Caco-2 (cell line): ENCODE measurements around the gene TAF8. TPM values are rescaled to one million over a fixed set of nuclear protein-coding genes. Genes with fewer than 3 reads are reported as not detected.

Experiments
- BruUV-seq: library from RNA; stranded (reverse); fragments of 400-500 nt; replicated peaks from 2 replicates; lab custom pipeline; 2021; lab: Mats Ljungman, UMichigan
- CTCF ChIA-PET: fragments of 300-600 bp; sonication (Branson Sonifier 250); formaldehyde crosslinking; loops from one replicate; lab custom pipeline; 2022; ENCODE audit warnings: antibody characterized with exemption; lab: Charles Lee
- POLR2A ChIA-PET: fragments of 300-600 bp; sonication (Branson Sonifier 250); formaldehyde crosslinking; loops from one replicate; lab custom pipeline; 2022; ENCODE audit warnings: antibody characterized with exemption; lab: Charles Lee
- DNase-seq, 2 experiments: peaks; one replicate each; pipeline versions ENCODE4 v3.0.0 to v3.0.0-alpha.2; 2020 to 2022
- H3K27me3 ChIP-seq: replicated peaks from 2 replicates; pipeline ENCODE4 v1.6.0; 2011; ENCODE audit warnings: low read length; ENCODE audit not compliant: control insufficient read depth, insufficient read depth
- H3K36me3 ChIP-seq: 2 replicates; pipeline ENCODE4 v1.5.1; 2011; ENCODE audit warnings: low read length; ENCODE audit not compliant: control insufficient read depth, insufficient read depth
- H3K4me1 ChIP-seq: fragments of 250-450 bp; sonication (Bioruptor Pico); 2 replicates; pipeline ENCODE4 v1.5.1; 2020; ENCODE audit warnings: mild to moderate bottlenecking
- H3K4me3 ChIP-seq: 2 replicates; pipeline ENCODE4 v1.5.1; 2011; ENCODE audit warnings: low read depth, mild to moderate bottlenecking, control low read depth, low read length
- H3K9me3 ChIP-seq: fragments of 250-450 bp; sonication (Bioruptor Pico); 2 replicates; pipeline ENCODE4 v1.5.1; 2020; ENCODE audit warnings: mild to moderate bottlenecking, moderate library complexity
- H3K27ac Mint-ChIP-seq: one replicate; pipeline ENCODE4 v1.8.0; 2022; ENCODE audit warnings: mixed read lengths; ENCODE audit not compliant: unreplicated experiment
- H3K27me3 Mint-ChIP-seq: one replicate; pipeline ENCODE4 v1.8.0; 2022; ENCODE audit warnings: mixed read lengths; ENCODE audit not compliant: insufficient read depth, unreplicated experiment
- H3K36me3 Mint-ChIP-seq: one replicate; pipeline ENCODE4 v1.8.0; 2022; ENCODE audit warnings: mild to moderate bottlenecking, mixed read lengths; ENCODE audit not compliant: insufficient read depth, unreplicated experiment
- H3K4me1 Mint-ChIP-seq: one replicate; pipeline ENCODE4 v1.8.0; 2022; ENCODE audit warnings: low read depth, mixed read lengths; ENCODE audit not compliant: unreplicated experiment
- H3K4me3 Mint-ChIP-seq: one replicate; pipeline ENCODE4 v1.8.0; 2022; ENCODE audit warnings: mild to moderate bottlenecking, moderate library complexity, mixed read lengths; ENCODE audit not compliant: unreplicated experiment
- H3K9me3 Mint-ChIP-seq: one replicate; pipeline ENCODE4 v1.8.0; 2022; ENCODE audit warnings: mixed read lengths; ENCODE audit not compliant: unreplicated experiment
- CTCF ChIP-seq, 2 experiments: fragments of 200-600 bp in 1 of 2; IDR thresholded peaks; 1 replicate in 1 of 2; 2 replicates in 1 of 2; pipeline versions ENCODE4 v1.5.1 to v1.8.0; 2011 to 2022; ENCODE audit warnings: antibody characterized with exemption in 1 of 2, control low read depth in 1 of 2, inconsistent platforms in 1 of 2, low read depth in 1 of 2, low read length in 1 of 2, mild to moderate bottlenecking in 1 of 2, moderate library complexity in 1 of 2; ENCODE audit not compliant: insufficient read depth in 1 of 2, severe bottlenecking in 1 of 2, unreplicated experiment in 1 of 2
- intact Hi-C: fragments of 100-400 bp; cut with micrococcal nuclease; formaldehyde crosslinking; loops from one replicate; pipeline ENCODE4 v1.10.0; 2022; ENCODE audit not compliant: unreplicated experiment
- total RNA-seq: library from RNA; stranded (reverse); gene quantifications from 2 replicates; pipeline ENCODE4 v1.2.3, GENCODE V29; 2022

Gene TAF8
- total RNA-seq, 1 experiment from 2014 or later = 37.7 TPM

DNA sequence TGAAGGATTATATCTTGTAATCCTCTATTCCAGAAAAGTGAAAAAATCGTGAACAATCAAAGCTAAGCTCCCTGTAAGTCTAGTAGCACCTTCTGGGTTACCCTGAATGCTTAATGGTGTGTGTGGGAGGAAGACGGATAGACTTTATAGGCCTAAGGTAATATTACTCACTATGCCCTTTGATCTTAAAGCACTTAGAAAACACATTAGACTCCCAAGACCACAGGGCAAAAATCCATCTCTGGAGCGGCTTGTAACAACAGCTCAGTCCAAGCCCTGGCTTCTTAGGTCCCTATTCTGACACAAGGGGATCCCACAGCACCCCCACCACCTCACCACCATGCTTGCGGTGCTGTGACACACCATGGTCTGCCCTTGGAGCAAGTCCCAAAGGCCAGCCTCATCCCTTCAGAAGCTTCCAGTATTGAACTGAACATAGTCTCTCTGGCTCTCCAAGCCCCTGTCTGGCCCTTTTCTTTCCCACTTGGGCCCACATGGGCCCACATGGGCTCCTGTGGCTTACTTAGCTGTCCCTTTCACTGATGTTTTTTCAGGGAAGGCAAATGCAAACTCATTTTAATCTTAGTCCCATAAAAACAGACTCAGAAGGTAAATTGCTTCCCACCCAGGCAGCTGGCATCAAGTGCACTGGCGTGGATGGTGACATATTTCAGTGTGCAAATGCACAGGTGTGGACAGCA is 63.8 kb downstream of the TAF8 start:
- POLR2A ChIA-PET = interaction anchor here (1.2 kb wide), 1 partner anchor 28 kb away, joined by 4 read pairs; the partner anchor contains the start of gene C6orf132
- Histone ChIP-seq H3K36me3 (peaks cover 2% of the 10 kb centered on the region), H3K4me3 (no peak overlapping the region), H3K4me1 (peaks cover 20% of the 10 kb centered on the region), H3K9me3 (no peaks in the 10 kb centered on the region), H3K27me3 (no peaks in the 10 kb centered on the region)
- BruUV-seq = no TSS peak
- CTCF ChIA-PET = no interaction called here
- Mint-ChIP-seq H3K4me3 (no peak overlapping the region), H3K4me1 (no peaks in the 10 kb centered on the region), H3K27me3 (no peaks in the 10 kb centered on the region), H3K27ac (peak overlapping the region; percentile 29), H3K36me3 (peaks cover 58% of the 10 kb centered on the region), H3K9me3 (no peaks in the 10 kb centered on the region)
- no peak for TF ChIP-seq CTCF (IDR thresholded peaks at IDR 0.05; ENCODE audit: insufficient read depth in 1 of 2, low read depth in 1 of 2, low read length in 1 of 2, severe bottlenecking in 1 of 2, unreplicated experiment in 1 of 2)
- intact Hi-C loops = loop anchor here (2.0 kb wide), 1 partner anchor 61 kb away; no protein-coding TSS in a partner anchor
- DNase-seq = no peak

DNA sequence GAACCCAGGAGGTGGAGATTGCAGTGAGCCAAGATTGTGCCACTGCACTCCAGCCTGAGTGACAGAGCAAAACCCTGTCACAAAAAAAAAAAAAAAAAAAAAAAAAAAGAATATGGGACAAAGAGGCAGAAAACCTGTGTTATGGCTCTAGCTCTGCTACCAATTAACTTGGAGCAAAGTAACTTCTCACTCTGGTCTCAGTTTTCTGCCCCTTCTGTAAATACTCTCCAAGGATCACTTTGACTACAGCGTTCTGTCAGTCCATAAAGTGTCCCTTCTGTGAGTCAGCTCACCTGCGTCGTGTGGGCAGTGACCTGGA is 67.5 kb downstream of the TAF8 start:
- H3K27ac Mint-ChIP-seq = peak overlapping the region; percentile 37
- H3K4me1 Mint-ChIP-seq = peaks cover 10% of the 10 kb centered on the region

More for the DNA sequence above, 67.5 kb downstream of the TAF8 start:
- Histone ChIP-seq H3K4me1 (peaks cover 25% of the 10 kb centered on the region), H3K27me3 (no peaks in the 10 kb centered on the region), H3K4me3 (no peak overlapping the region), H3K9me3 (no peaks in the 10 kb centered on the region), H3K36me3 (no peaks in the 10 kb centered on the region; the same call in none of the 2 replicates)
- intact Hi-C loops = loop anchor here (2.0 kb wide), 1 partner anchor 19 kb away; no protein-coding TSS in a partner anchor
- ChIA-PET CTCF (no interaction called here), POLR2A (no interaction called here)
- no peak overlapping the region for H3K4me3 Mint-ChIP-seq
- H3K27me3 Mint-ChIP-seq = no peaks in the 10 kb centered on the region
- no peaks in the 10 kb centered on the region for H3K9me3 Mint-ChIP-seq
- BruUV-seq = no TSS peak
- no peak for TF ChIP-seq CTCF (IDR thresholded peaks at IDR 0.05; ENCODE audit: insufficient read depth in 1 of 2, low read depth in 1 of 2, low read length in 1 of 2, severe bottlenecking in 1 of 2, unreplicated experiment in 1 of 2)
- no peak for DNase-seq
- peaks cover 78% of the 10 kb centered on the region for H3K36me3 Mint-ChIP-seq
